T-helper 17 cell (primary cell): ENCODE data around the gene ACY1. TPM values are rescaled to one million over a fixed set of nuclear protein-coding genes. Genes with fewer than 3 reads are reported as not detected.

Experiments used
- total RNA-seq, 4 donors: library from RNA in 2 of 4; stranded (reverse) in 2 of 4; gene quantifications; one replicate each; pipeline ENCODE4 v1.2.3 and lab custom pipeline; 2022 to 2026

The ACY1 gene
- total RNA-seq, 2 donors from 2014 or later: 7.1 to 7.6 TPM

Other genes starting within 250 kb of the ACY1 start
- not detected for gene IQCF6, start 204.3 kb upstream of the ACY1 start, total RNA-seq
- not detected for gene IQCF2, start 121.9 kb upstream of the ACY1 start, total RNA-seq
- gene IQCF5, start 107.9 kb upstream of the ACY1 start, total RNA-seq: not detected
- gene IQCF1, start 80.2 kb upstream of the ACY1 start, total RNA-seq: not detected
- 10 to 100 TPM in 1 of 2 donors, 1 to 10 TPM in 1; 9.5 to 10.9 TPM for gene RRP9, start 41.6 kb upstream of the ACY1 start, total RNA-seq
- 10 to 100 TPM in 1 of 2 donors, 1 to 10 TPM in 1; 8.9 to 11.4 TPM for gene PARP3, start 41.2 kb upstream of the ACY1 start, total RNA-seq
- gene GPR62, start 28.2 kb upstream of the ACY1 start, total RNA-seq: not detected
- gene PCBP4, start 16.1 kb upstream of the ACY1 start, total RNA-seq: 10 to 100 TPM; 20.2 to 28.7 TPM
- 10 to 100 TPM; 34.8 to 51.1 TPM for gene ABHD14B, start 9.5 kb upstream of the ACY1 start, total RNA-seq
- gene ABHD14A, start 8.5 kb upstream of the ACY1 start, total RNA-seq: 10 to 100 TPM; 13.9 to 14.6 TPM
- 1,000 to 10,000 TPM; 1,359 to 1,493 TPM for gene RPL29, start 12.4 kb downstream of the ACY1 start, total RNA-seq
- 10 to 100 TPM; 15.8 to 18.6 TPM for gene DUSP7, start 73.0 kb downstream of the ACY1 start, total RNA-seq
- gene POC1A, start 170.9 kb downstream of the ACY1 start, total RNA-seq: 1 to 10 TPM in 1 of 2 donors, under 1 TPM in 1; 0.47 to 1.4 TPM
- gene ALAS1, start 214.6 kb downstream of the ACY1 start, total RNA-seq: 10 to 100 TPM; 14.4 to 15.6 TPM
- gene TLR9, start 242.1 kb downstream of the ACY1 start, total RNA-seq: under 1 TPM in 1 of 2 donors, not detected in 1; 0.42 TPM